Keratinocyte (primary cell): ENCODE data around the gene RHOU. TPM values are rescaled to one million over a fixed set of nuclear protein-coding genes. Genes with fewer than 3 reads are reported as not detected.
A peak's percentile ranks its signal among the peaks of the same experiment; 100 is the strongest.

Experiments used
- DNase-seq: peaks from one replicate; pipeline ENCODE4 v3.0.0-alpha.2; 2011; ENCODE audit warnings: low read depth, missing footprints, low spot score
- FAIRE-seq: peaks from 2 replicates; lab custom pipeline; 2011; peaks lifted over from hg19 to GRCh38; lab: Jason Lieb, UNC
- H2AFZ ChIP-seq: 2 replicates; pipeline ENCODE4 v1.6.0; 2012; ENCODE audit warnings: low read length, control low read depth, inconsistent platforms; ENCODE audit not compliant: control insufficient read depth
- H3K27ac ChIP-seq: 2 replicates; pipeline ENCODE4 v1.5.1; 2011; ENCODE audit warnings: low read length; ENCODE audit not compliant: control insufficient read depth, insufficient read depth
- H3K27me3 ChIP-seq: 3 replicates; pipeline ENCODE4 v1.6.0; 2011; ENCODE audit warnings: low read length; ENCODE audit not compliant: control insufficient read depth, insufficient read depth; ENCODE audit errors: extremely low read depth
- H3K36me3 ChIP-seq, 2 experiments: 2 replicates in 1 of 2; 3 replicates in 1 of 2; pipeline ENCODE4 v1.5.1; 2011; ENCODE audit warnings: low read length in 2 of 2, mild to moderate bottlenecking in 1 of 2; ENCODE audit not compliant: control insufficient read depth in 2 of 2, insufficient read depth in 2 of 2; ENCODE audit errors: extremely low read depth in 1 of 2
- H3K4me1 ChIP-seq: 3 replicates; pipeline ENCODE4 v1.5.1; 2011; ENCODE audit warnings: low read length; ENCODE audit not compliant: control insufficient read depth, insufficient read depth; ENCODE audit errors: extremely low read depth
- H3K4me2 ChIP-seq: 3 replicates; pipeline ENCODE4 v1.6.0; 2011; ENCODE audit warnings: low read depth, low read length; ENCODE audit not compliant: control insufficient read depth, insufficient read depth; ENCODE audit errors: extremely low read depth
- H3K4me3 ChIP-seq, 3 experiments: fragments of 200-600 bp in 1 of 3; sonication (generic) in 1 of 3; 2 replicates in 2 of 3; 3 replicates in 1 of 3; pipeline ENCODE4 v1.5.1; 2011 to 2016; ENCODE audit warnings: low read length in 3 of 3, mild to moderate bottlenecking in 3 of 3, control low read depth in 2 of 3, inconsistent platforms in 1 of 3, low read depth in 1 of 3, mixed read lengths in 1 of 3, mixed run types in 1 of 3, moderate library complexity in 1 of 3; ENCODE audit not compliant: control insufficient read depth in 2 of 3, insufficient read depth in 2 of 3; ENCODE audit errors: extremely low read depth in 1 of 3
- H3K79me2 ChIP-seq: 2 replicates; pipeline ENCODE4 v1.6.0; 2012; ENCODE audit warnings: low read length; ENCODE audit not compliant: control insufficient read depth, insufficient read depth
- H3K9ac ChIP-seq: 3 replicates; pipeline ENCODE4 v1.6.0; 2011; ENCODE audit warnings: low read length; ENCODE audit not compliant: control insufficient read depth, insufficient read depth; ENCODE audit errors: extremely low read depth
- H3K9me1 ChIP-seq: 3 replicates; pipeline ENCODE4 v1.6.0; 2011; ENCODE audit warnings: low read length; ENCODE audit not compliant: control insufficient read depth, insufficient read depth; ENCODE audit errors: extremely low read depth
- H3K9me3 ChIP-seq: 2 replicates; pipeline ENCODE4 v1.5.1; 2012; ENCODE audit warnings: low read depth, low read length; ENCODE audit not compliant: control insufficient read depth
- H4K20me1 ChIP-seq: 3 replicates; pipeline ENCODE4 v1.6.0; 2011; ENCODE audit warnings: low read length; ENCODE audit not compliant: control insufficient read depth, insufficient read depth; ENCODE audit errors: extremely low read depth
- EZH2 ChIP-seq: IDR thresholded peaks from one replicate; pipeline ENCODE4 v1.6.1; 2012; ENCODE audit warnings: inconsistent platforms, mild to moderate bottlenecking, low read length, moderate library complexity
- dilution Hi-C: fragments of 300-500 bp; cut with MboI; formaldehyde crosslinking; loops from one replicate; pipeline ENCODE4 v1.7.0; 2020; ENCODE audit warnings: low sequenced_read_pairs; ENCODE audit not compliant: extremely low pct_ligation_motif_present
- polyA plus RNA-seq, 5 experiments: library from polyadenylated mRNA; depleted of rRNA in 3 of 5; stranded (reverse) in 3 of 5; stranded (forward) in 1 of 5; unstranded in 1 of 5; fragments of >200 nt; gene quantifications; 1 replicate in 1 of 5; 2 replicates in 3 of 5; 3 replicates in 1 of 5; pipeline versions ENCODE4 v1.2.1 to v1.2.3, GENCODE V29; 2011 to 2012; ENCODE audit warnings: missing spikeins in 2 of 5, low read depth in 1 of 5, low replicate concordance in 1 of 5
- TF ChIP-seq, protein P1 (sequence below), 3 experiments: IDR thresholded peaks in 1 of 3; conservative IDR thresholded peaks in 1 of 3; optimal IDR thresholded peaks in 1 of 3; 2 replicates in 2 of 3; 3 replicates in 1 of 3; pipeline versions ENCODE3 to v1.5.1; 2011; ENCODE audit warnings: low read length in 3 of 3, mild to moderate bottlenecking in 3 of 3, moderate library complexity in 2 of 3, control low read depth in 1 of 3, inconsistent platforms in 1 of 3; ENCODE audit not compliant: insufficient read depth in 2 of 3; ENCODE audit errors: extremely low read depth in 1 of 3

The RHOU gene
- polyA plus RNA-seq, 1 donor (not counting 4 experiments of a cell fraction or from before 2014, with no cell fraction given), result 0.29 TPM

DNA sequence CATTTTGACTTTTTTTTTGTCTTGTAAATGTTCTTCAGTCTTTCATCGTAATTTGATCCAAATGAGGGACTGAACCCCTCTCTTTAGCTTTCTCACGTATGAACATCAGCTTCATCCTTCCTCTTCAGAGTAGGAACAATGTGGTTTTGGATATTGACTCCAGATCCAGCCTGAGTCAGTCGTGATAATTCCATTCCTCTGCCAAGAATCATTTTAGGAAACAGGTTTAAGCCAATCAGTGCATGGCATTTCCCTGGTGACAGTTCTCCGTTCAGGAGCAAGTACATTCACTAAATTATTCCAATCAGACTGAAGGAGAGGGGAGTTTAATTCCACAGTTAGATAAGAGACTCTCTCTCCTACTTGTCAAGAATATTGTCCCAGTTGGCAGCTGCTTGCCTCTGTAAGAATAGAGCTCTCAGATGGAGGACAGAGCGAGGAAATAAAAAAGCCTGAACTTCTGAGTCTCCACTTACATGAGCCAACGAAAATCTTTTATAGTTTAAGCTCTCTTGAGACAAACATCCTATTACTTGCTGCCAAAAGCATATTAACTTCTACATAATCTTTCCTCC lies 18.6 kb downstream of the RHOU start:
- TF ChIP-seq EZH2, result no peak
- TF ChIP-seq, protein P1, sequence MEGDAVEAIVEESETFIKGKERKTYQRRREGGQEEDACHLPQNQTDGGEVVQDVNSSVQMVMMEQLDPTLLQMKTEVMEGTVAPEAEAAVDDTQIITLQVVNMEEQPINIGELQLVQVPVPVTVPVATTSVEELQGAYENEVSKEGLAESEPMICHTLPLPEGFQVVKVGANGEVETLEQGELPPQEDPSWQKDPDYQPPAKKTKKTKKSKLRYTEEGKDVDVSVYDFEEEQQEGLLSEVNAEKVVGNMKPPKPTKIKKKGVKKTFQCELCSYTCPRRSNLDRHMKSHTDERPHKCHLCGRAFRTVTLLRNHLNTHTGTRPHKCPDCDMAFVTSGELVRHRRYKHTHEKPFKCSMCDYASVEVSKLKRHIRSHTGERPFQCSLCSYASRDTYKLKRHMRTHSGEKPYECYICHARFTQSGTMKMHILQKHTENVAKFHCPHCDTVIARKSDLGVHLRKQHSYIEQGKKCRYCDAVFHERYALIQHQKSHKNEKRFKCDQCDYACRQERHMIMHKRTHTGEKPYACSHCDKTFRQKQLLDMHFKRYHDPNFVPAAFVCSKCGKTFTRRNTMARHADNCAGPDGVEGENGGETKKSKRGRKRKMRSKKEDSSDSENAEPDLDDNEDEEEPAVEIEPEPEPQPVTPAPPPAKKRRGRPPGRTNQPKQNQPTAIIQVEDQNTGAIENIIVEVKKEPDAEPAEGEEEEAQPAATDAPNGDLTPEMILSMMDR (optimal IDR thresholded peaks at IDR 0.05 in 1 of 3, IDR thresholded peaks at IDR 0.05 in 1 of 3, conservative IDR thresholded peaks at IDR 0.05 in 1 of 3; ENCODE audit: extremely low read depth in 1 of 3, insufficient read depth in 2 of 3, low read length in 3 of 3), result no peak

DNA sequence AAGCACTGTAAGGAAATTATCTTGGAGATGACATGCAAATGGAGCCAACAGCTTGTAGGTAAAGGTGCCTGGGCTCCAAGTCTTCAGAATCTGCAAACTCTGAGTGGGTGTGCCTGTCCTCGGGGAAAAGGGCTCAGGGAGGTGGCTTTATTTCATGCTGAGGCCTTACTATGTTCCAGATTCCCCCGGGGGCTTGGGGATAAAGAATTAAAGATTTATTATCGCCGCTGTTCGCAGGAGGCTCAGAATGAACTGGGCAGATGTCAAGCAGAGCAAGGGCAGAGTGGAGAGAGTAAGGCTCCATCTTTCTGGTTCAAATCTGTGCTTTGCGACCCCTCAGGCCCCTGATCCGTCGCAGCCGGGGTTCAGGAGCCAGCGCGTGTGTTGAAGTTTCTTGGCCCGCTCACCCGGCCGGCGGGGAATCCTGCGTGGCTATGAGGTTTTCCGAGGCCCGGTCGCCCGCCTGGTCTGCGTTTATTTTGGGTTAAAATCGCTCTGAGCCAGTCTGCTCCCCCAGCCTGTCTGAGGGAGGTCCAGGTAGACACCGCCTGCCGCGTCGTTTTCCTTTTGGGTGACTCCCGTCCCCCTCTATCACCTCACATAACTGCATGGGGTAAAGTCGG lies 19.5 kb downstream of the RHOU start:
- no peak overlapping the region for H3K27ac ChIP-seq
- TF ChIP-seq, protein P1 (optimal IDR thresholded peaks at IDR 0.05 in 1 of 3, IDR thresholded peaks at IDR 0.05 in 1 of 3, conservative IDR thresholded peaks at IDR 0.05 in 1 of 3; ENCODE audit: extremely low read depth in 1 of 3, insufficient read depth in 2 of 3, low read length in 3 of 3), result no peak
- TF ChIP-seq EZH2, result peak; percentile 21
- no peak for FAIRE-seq
- no peak overlapping the region for H3K4me3 ChIP-seq
- no peak for DNase-seq
- H2AFZ ChIP-seq, result no peak overlapping the region
- H3K4me2 ChIP-seq, result no peak overlapping the region
- no peaks in the 10 kb centered on the region for H4K20me1 ChIP-seq
- no peaks in the 10 kb centered on the region for H3K36me3 ChIP-seq
- H3K27me3 ChIP-seq, result peaks cover 60% of the 10 kb centered on the region
- no peaks in the 10 kb centered on the region for H3K9me1 ChIP-seq
- H3K79me2 ChIP-seq, result no peaks in the 10 kb centered on the region
- no peaks in the 10 kb centered on the region for H3K4me1 ChIP-seq
- dilution Hi-C loops, result no loop called here
- H3K9me3 ChIP-seq, result no peaks in the 10 kb centered on the region
- no peak overlapping the region for H3K9ac ChIP-seq

More for the DNA sequence above, 18.6 kb downstream of the RHOU start:
- Histone ChIP-seq H4K20me1 (no peaks in the 10 kb centered on the region), H3K79me2 (no peaks in the 10 kb centered on the region), H3K36me3 (no peaks in the 10 kb centered on the region), H3K4me2 (no peak overlapping the region), H3K9ac (no peak overlapping the region), H3K9me3 (no peaks in the 10 kb centered on the region), H3K27me3 (peaks cover 56% of the 10 kb centered on the region), H3K9me1 (no peaks in the 10 kb centered on the region), H3K4me3 (no peak overlapping the region), H3K4me1 (no peaks in the 10 kb centered on the region), H3K27ac (no peak overlapping the region), H2AFZ (no peak overlapping the region)
- DNase-seq (no peak), FAIRE-seq (peak; percentile 5)
- dilution Hi-C loops, result no loop called here
